Ishikawa (cell line): ENCODE results near the gene IGFBP7.

Experiments
- CEBPB ChIP-seq: IDR thresholded peaks from 2 replicates; pipeline ENCODE4 v1.6.1; 2012
- CREB1 ChIP-seq: IDR thresholded peaks from 2 replicates; pipeline ENCODE4 v1.6.1; 2012; ENCODE audit warnings: low read depth
- EGR1 ChIP-seq: IDR thresholded peaks from 2 replicates; pipeline ENCODE4 v1.6.1; 2012
- EP300 ChIP-seq: IDR thresholded peaks from 2 replicates; pipeline ENCODE4 v1.6.1; 2012; ENCODE audit warnings: borderline replicate concordance
- FOXM1 ChIP-seq: IDR thresholded peaks from 2 replicates; pipeline ENCODE4 v1.6.1; 2012; ENCODE audit warnings: low read depth, borderline replicate concordance
- MAX ChIP-seq: IDR thresholded peaks from 2 replicates; pipeline ENCODE4 v1.6.1; 2012
- NFIC ChIP-seq: IDR thresholded peaks from 2 replicates; pipeline ENCODE4 v1.6.1; 2012
- RAD21 ChIP-seq: IDR thresholded peaks from 2 replicates; pipeline ENCODE4 v1.6.1; 2012; ENCODE audit warnings: low read depth
- REST ChIP-seq: IDR thresholded peaks from 2 replicates; pipeline ENCODE4 v1.6.1; 2012; ENCODE audit warnings: low read depth, mild to moderate bottlenecking
- TAF1 ChIP-seq: IDR thresholded peaks from 2 replicates; pipeline ENCODE4 v1.6.1; 2012; ENCODE audit warnings: low read depth, mild to moderate bottlenecking
- TCF12 ChIP-seq: IDR thresholded peaks from 2 replicates; pipeline ENCODE4 v1.6.1; 2012; ENCODE audit warnings: low read depth
- TEAD4 ChIP-seq: IDR thresholded peaks from 2 replicates; pipeline ENCODE4 v1.6.1; 2012
- USF1 ChIP-seq: IDR thresholded peaks from 2 replicates; pipeline ENCODE4 v1.6.1; 2012
- YY1 ChIP-seq: IDR thresholded peaks from 2 replicates; pipeline ENCODE4 v1.6.1; 2012; ENCODE audit warnings: low read depth
- ZBTB7A ChIP-seq: IDR thresholded peaks from 2 replicates; pipeline ENCODE4 v1.6.1; 2012; ENCODE audit warnings: low read depth

Gene IGFBP7

GRCh38 chr4:57109847-57110639 is at the start of gene IGFBP7:
TSS of gene IGFBP7 (minus strand) at chr4:57110385. CDS start at chr4:57110351, 34 bp downstream.
- TF ChIP-seq CREB1, result no peak
- peak; percentile 81 for TF ChIP-seq EGR1
- TF ChIP-seq MAX, result peak; percentile 39; the same call in 1 of the 2 replicates
- TF ChIP-seq FOXM1, result no peak
- TF ChIP-seq YY1, result no peak
- TF ChIP-seq RAD21, result no peak
- TF ChIP-seq ZBTB7A, result peak; percentile 31; the same call in 1 of the 2 replicates
- no peak for TF ChIP-seq CEBPB
- TF ChIP-seq TAF1, result no peak
- no peak for TF ChIP-seq NFIC
- no peak for TF ChIP-seq USF1

GRCh38 chr4:57159866-57160265 is 49.7 kb upstream of the IGFBP7 start:
- TF ChIP-seq MAX (no peak), RAD21 (no peak), USF1 (no peak), ZBTB7A (no peak), EP300 (no peak), YY1 (no peak), REST (no peak), CEBPB (no peak), TCF12 (no peak), EGR1 (no peak), TEAD4 (no peak), TAF1 (no peak), FOXM1 (no peak), CREB1 (no peak), NFIC (no peak)

GRCh38 chr4:57158762-57159161 is 48.6 kb upstream of the IGFBP7 start:
- TF ChIP-seq USF1 (no peak), FOXM1 (no peak), TEAD4 (no peak), ZBTB7A (no peak), CREB1 (no peak), TAF1 (no peak), MAX (no peak), EGR1 (no peak), REST (no peak), RAD21 (no peak)

- TF ChIP-seq YY1, result no peak
- TF ChIP-seq RAD21, result no peak; the same call in 1 of the 2 replicates
- TF ChIP-seq REST, result no peak
- no peak for TF ChIP-seq TCF12
- TF ChIP-seq TAF1, result no peak
- no peak for TF ChIP-seq MAX
- no peak for TF ChIP-seq EGR1
- no peak for TF ChIP-seq USF1
- no peak for TF ChIP-seq EP300
- no peak for TF ChIP-seq NFIC
- no peak for TF ChIP-seq CEBPB
- no peak for TF ChIP-seq CREB1
- no peak for TF ChIP-seq ZBTB7A
- no peak for TF ChIP-seq FOXM1
- TF ChIP-seq TEAD4, result no peak
Measured at GRCh38 chr4:57158221-57158620, 48.0 kb upstream of the IGFBP7 start.
